ENCODE results near the gene PCCA.

PCCA gene

DNA sequence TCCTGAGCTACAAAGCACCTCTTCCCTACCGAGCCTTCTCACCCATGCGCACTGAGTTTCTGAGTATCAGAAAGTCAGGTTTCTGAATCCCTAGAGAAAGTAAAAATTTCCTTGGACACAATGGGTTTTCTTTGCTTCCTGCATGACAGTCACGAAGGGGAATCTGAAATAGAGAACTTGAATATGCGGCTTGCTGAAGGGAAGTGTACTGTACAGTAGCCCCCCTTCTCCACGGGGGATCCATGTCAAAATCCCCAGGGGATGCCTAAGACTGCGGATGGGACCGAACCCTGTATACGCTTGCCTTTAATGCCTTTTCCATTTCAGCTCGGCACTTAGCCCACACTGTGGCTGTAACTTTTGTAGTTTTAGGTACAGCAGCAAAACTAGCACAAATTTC, 391.8 kb downstream of the PCCA start:
- TF ChIP-seq, protein P1, sequence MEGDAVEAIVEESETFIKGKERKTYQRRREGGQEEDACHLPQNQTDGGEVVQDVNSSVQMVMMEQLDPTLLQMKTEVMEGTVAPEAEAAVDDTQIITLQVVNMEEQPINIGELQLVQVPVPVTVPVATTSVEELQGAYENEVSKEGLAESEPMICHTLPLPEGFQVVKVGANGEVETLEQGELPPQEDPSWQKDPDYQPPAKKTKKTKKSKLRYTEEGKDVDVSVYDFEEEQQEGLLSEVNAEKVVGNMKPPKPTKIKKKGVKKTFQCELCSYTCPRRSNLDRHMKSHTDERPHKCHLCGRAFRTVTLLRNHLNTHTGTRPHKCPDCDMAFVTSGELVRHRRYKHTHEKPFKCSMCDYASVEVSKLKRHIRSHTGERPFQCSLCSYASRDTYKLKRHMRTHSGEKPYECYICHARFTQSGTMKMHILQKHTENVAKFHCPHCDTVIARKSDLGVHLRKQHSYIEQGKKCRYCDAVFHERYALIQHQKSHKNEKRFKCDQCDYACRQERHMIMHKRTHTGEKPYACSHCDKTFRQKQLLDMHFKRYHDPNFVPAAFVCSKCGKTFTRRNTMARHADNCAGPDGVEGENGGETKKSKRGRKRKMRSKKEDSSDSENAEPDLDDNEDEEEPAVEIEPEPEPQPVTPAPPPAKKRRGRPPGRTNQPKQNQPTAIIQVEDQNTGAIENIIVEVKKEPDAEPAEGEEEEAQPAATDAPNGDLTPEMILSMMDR (IDR thresholded peaks at IDR 0.05; ENCODE audit: insufficient read depth, missing control alignments), result no peak
- FAIRE-seq, result no peak

DNA sequence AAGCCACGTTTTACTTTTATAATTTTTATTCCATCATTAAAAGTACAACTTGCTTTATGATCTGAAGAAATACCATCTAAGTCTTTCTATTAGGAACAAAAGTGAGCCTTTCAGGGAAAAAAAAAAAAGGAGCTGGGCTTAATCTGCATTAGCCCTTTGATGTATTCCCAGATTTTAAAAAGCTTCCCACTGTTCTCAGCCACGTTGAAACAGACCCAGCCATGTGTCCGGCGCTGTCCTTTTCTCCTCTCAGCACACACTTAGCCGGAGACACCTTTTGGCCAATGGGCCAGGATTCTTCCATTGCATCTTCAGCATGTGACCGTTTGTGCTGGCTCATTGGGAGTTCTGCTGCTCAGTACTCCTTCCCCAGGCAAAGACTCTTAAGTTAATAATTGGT, 394.2 kb downstream of the PCCA start:
- TF ChIP-seq, protein P1 (IDR thresholded peaks at IDR 0.05; ENCODE audit: insufficient read depth, missing control alignments), result no peak
- FAIRE-seq (no peak), DNase-seq (ENCODE audit: insufficient read length, low spot score) (no peak)

More for the DNA sequence above, 391.8 kb downstream of the PCCA start:
- DNase-seq (ENCODE audit: insufficient read length, low spot score), result no peak

DNA sequence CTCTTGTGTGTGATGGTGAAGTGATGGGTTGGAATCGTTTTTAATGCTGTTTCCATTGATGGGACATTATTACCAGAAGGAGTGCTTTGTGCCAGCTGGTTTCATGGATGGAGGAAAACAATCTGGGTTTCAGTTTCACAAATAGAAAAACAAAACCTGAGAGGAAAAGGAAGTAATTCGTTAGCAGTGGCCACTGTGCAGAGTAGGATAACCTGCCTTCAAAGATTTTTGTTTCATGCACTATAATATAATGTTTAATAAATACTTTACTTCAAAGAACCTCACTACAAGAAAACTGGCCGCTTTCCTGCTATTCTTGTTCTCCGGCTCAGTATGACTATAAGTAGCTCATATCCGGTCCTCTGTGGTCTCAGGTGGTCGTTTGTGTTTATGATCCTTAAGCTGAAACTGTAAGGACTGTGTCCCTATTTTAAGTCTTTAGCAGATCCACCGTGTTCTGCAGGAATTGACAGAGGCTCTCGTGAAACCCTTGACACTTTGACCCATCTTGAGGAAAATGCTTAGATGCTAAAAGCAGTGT, 395.0 kb downstream of the PCCA start:
- FAIRE-seq (no peak), DNase-seq (ENCODE audit: insufficient read length, low spot score) (no peak)
- TF ChIP-seq, protein P1 (IDR thresholded peaks at IDR 0.05; ENCODE audit: insufficient read depth, missing control alignments), result no peak

DNA sequence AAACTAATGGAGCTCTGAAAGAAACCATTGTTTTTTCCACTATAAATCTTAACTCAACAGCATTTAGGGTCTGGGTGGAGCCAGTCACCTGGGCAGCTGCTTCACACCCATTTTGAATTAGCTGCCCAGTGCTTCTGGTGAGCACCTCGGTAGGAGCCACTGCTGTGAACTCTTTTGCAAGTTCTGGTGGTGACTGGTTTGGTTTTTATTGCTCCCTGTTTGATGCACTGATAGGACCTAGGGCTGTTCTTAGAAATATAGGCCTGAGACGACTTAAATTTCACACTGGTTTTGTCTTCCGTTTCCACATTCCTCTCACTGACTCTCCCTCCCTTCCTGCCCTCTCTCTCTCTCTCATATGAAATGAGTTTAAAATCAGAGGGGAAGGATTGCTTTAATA, 395.8 kb downstream of the PCCA start:
- TF ChIP-seq, protein P1 (IDR thresholded peaks at IDR 0.05; ENCODE audit: insufficient read depth, missing control alignments), result no peak
- DNase-seq (ENCODE audit: insufficient read length, low spot score), result no peak
- FAIRE-seq, result no peak

DNA sequence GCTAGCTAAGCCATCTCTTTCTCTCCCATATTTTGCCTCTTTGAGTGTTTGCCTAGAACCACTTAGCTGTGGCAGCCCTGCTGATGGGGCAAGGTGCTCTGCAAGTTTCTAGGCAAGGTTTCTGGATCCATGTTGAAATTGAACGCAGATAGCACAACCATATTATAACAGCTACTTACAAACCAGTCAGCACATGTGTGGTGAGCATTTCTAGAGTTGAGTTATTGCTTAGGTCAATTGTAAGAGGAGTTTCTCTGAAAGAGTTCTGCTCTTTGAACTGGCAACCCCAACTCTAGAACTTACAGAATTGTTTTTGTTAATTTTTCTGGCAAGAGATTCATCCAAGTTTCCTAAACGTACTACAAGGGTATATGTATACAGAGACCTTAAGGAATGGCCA, 396.4 kb downstream of the PCCA start:
- TF ChIP-seq, protein P1 (IDR thresholded peaks at IDR 0.05; ENCODE audit: insufficient read depth, missing control alignments), result no peak
- FAIRE-seq (no peak), DNase-seq (ENCODE audit: insufficient read length, low spot score) (no peak)

DNA sequence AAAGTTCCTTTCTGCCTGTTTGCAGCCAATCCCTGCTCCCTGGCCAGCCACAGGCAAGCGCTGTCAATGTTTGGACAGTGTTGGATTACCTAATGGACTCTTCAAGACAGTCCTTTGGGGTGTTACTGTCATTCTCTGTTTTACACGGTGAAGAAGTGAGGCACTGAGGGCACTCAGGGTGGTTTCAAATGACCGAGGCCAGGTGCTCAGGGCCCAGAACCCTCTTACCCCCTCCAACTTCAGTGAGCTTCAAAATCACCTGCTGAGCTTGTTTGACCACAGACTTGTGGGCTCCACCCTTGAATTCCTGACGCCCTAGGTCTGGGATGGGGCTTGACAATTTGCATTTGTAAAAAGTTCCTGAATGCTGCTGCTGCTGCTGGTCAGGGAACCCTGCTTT, 401.8 kb downstream of the PCCA start:
- no peak for DNase-seq (ENCODE audit: insufficient read length, low spot score)
- TF ChIP-seq, protein P1 (IDR thresholded peaks at IDR 0.05; ENCODE audit: insufficient read depth, missing control alignments), result no peak
- no peak for FAIRE-seq

DNA sequence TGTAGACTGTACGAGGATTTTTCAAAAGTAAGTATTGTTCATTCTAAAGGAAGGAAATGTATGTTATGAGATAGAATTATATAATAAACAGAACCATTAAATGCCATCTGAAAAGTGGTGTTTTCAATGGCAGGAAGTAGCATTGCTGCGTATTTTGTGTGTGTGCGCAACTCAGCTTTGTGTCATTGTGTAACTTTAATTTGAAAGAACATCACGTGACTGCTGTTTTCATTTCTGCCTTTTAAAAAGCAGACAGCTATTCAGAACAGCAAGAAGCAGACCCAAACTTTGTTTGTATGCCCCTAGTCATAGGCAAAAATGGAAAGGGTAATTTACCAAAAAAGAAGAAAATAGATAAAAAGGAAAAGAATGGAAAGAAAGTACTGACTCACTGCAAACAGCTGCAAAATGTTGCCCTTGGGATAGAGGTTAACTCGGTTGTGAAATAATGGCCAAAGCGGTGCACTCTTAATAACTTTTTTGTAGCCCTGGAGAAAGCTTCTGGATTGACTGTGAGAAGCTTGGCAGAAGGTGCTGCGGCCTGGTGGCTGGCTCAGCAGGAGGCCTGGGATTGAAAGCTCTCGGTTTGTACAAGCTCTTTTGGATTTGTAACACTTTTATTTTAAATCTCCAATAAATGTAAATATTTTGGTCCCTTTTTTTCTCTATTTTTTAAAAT, 402.4 kb downstream of the PCCA start:
- TF ChIP-seq, protein P1 (IDR thresholded peaks at IDR 0.05; ENCODE audit: insufficient read depth, missing control alignments), result no peak
- FAIRE-seq (no peak), DNase-seq (ENCODE audit: insufficient read length, low spot score) (no peak)

All from D721Med (cell line).